HG03565 (cell line): Measurements from ENCODE around the gene COL18A1.
"Not testable (repeated sequence)": the region's sequence is repeated elsewhere in the genome, so short reads cannot be mapped to it uniquely, and the experiment has no call there.

Source experiments
- ATAC-seq: cut with Tn5 transposase; IDR thresholded peaks from one replicate; pipeline ENCODE4 v1.9.1; 2021; ENCODE audit warnings: mild to moderate bottlenecking, moderate library complexity; ENCODE audit not compliant: unreplicated experiment

The COL18A1 gene

GRCh38 chr21:45366931-45367401 is 38.0 kb upstream of the COL18A1 start:
- ATAC-seq, result no peak

- no peak for ATAC-seq
Observed at GRCh38 chr21:45367402-45368351, 37.3 kb upstream of the COL18A1 start.

GRCh38 chr21:45369018-45369417 is 35.9 kb upstream of the COL18A1 start:
- ATAC-seq, result not testable (repeated sequence)

GRCh38 chr21:45370575-45370974 is 34.4 kb upstream of the COL18A1 start:
- no peak for ATAC-seq

GRCh38 chr21:45371081-45371480 is 33.9 kb upstream of the COL18A1 start:
- ATAC-seq, result no peak

GRCh38 chr21:45371655-45372054 is 33.3 kb upstream of the COL18A1 start:
- ATAC-seq, result no peak

- ATAC-seq, result no peak
Observed at GRCh38 chr21:45372732-45373355, 32.1 kb upstream of the COL18A1 start.

- ATAC-seq, result no peak
Observed at GRCh38 chr21:45373991-45374816, 30.8 kb upstream of the COL18A1 start.

GRCh38 chr21:45374826-45375455 is 30.0 kb upstream of the COL18A1 start:
- no peak for ATAC-seq

GRCh38 chr21:45376459-45377324 is 28.3 kb upstream of the COL18A1 start:
- ATAC-seq, result no peak

GRCh38 chr21:45377325-45377709 is 27.6 kb upstream of the COL18A1 start:
- no peak for ATAC-seq

- ATAC-seq, result no peak
Observed at GRCh38 chr21:45377866-45378257, 27.1 kb upstream of the COL18A1 start.

GRCh38 chr21:45378258-45378966 is 26.6 kb upstream of the COL18A1 start:
- ATAC-seq, result no peak

GRCh38 chr21:45379171-45379900 is 25.6 kb upstream of the COL18A1 start:
- no peak for ATAC-seq

GRCh38 chr21:45379901-45380330 is 25.0 kb upstream of the COL18A1 start:
- no peak for ATAC-seq

GRCh38 chr21:45380566-45380965 is 24.4 kb upstream of the COL18A1 start:
- no peak for ATAC-seq

GRCh38 chr21:45381036-45381787 is 23.8 kb upstream of the COL18A1 start:
- ATAC-seq, result no peak
